ENCODE measurements around the gene CERS1. TPM values are rescaled to one million over a fixed set of nuclear protein-coding genes. Genes with fewer than 3 reads are reported as not detected.

The CERS1 gene
- total RNA-seq, 1 experiment from 2014 or later: 11.4 TPM

GRCh38 chr19:18869023-18869618, 26.8 kb downstream of the CERS1 start:
- peaks cover 41% of the 10 kb centered on the region for H3K36me3 ChIP-seq (ENCODE audit: insufficient read depth, low read length, poor library complexity, severe bottlenecking)
- TF ChIP-seq CTCF (conservative IDR thresholded peaks at IDR 0.05; ENCODE audit: low read depth, low read length): no peak
- TF ChIP-seq EZH2 (IDR thresholded peaks at IDR 0.05; ENCODE audit: borderline replicate concordance, low read depth, low read length, poor library complexity, severe bottlenecking): no peak
- H3K27ac ChIP-seq (ENCODE audit: low read depth, low read length, poor library complexity, severe bottlenecking): no peak overlapping the region
- CTCF ChIA-PET: no interaction called here
- no peaks in the 10 kb centered on the region for H3K4me1 ChIP-seq (ENCODE audit: insufficient read depth, low read length, poor library complexity, severe bottlenecking)
- BruUV-seq (replicated peaks): no TSS peak
- no peaks in the 10 kb centered on the region for H3K9me3 ChIP-seq (ENCODE audit: low read depth, low read length, poor library complexity, severe bottlenecking)
- H3K4me3 ChIP-seq (ENCODE audit: low read depth, low read length, poor library complexity, severe bottlenecking): no peak overlapping the region
- intact Hi-C loops (cut with micrococcal nuclease; ENCODE audit: unreplicated experiment): no loop called here
- POLR2A ChIA-PET (ENCODE audit: low non-redundant PET): no interaction called here
- no peak for DNase-seq (ENCODE audit: low spot score)
- no peaks in the 10 kb centered on the region for H3K27me3 ChIP-seq (replicated peaks; ENCODE audit: insufficient read depth, low read depth, low read length, poor library complexity)

DNA sequence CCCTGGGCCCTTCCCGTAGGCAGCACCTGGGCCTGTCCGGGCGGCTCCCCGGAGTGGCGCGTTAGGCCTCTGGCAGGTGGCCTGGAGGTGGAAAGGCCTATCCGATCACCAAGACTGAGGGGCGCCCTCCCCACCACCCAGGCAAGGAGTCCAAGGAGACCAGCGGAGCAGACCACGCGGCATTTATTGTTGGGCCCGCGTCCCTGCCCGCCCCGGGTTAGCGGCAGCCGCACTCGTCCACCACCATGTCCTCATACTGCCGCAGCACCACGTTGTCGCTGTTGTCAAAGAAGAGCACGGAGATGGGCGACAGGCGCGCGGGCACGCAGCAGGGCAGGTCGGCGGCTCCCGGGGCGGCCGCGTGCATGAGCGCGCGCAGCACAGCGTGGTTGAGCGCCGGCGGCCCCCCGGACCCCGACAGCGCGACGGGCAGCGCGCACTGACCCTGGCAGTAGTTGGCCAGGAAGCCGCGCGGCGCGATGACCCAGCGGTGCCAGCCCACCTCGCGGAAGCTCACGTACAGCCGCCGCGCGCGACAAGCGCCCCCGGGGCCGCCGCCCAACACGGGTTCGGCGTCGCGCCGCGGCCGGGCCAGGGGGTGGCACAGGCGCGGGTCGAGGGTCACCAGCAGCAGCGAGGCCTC, 27.5 kb downstream of the CERS1 start:
- POLR2A ChIA-PET (ENCODE audit: low non-redundant PET): no interaction called here

GRCh38 chr19:18867751-18868150, 28.2 kb downstream of the CERS1 start:
- BruUV-seq (replicated peaks): no TSS peak
- H3K27me3 ChIP-seq (replicated peaks; ENCODE audit: insufficient read depth, low read depth, low read length, poor library complexity): no peaks in the 10 kb centered on the region
- H3K4me3 ChIP-seq (ENCODE audit: low read depth, low read length, poor library complexity, severe bottlenecking): no peak overlapping the region
- POLR2A ChIA-PET (ENCODE audit: low non-redundant PET): interaction anchor here (0.7 kb wide), 1 partner anchor 90 kb away, joined by 3 read pairs; no protein-coding TSS in a partner anchor
- TF ChIP-seq EZH2 (IDR thresholded peaks at IDR 0.05; ENCODE audit: borderline replicate concordance, low read depth, low read length, poor library complexity, severe bottlenecking): no peak
- H3K36me3 ChIP-seq (ENCODE audit: insufficient read depth, low read length, poor library complexity, severe bottlenecking): peaks cover 55% of the 10 kb centered on the region
- CTCF ChIA-PET: interaction anchor here (1.4 kb wide), 1 partner anchor 9 kb away, joined by 3 read pairs; no protein-coding TSS in a partner anchor
- H3K4me1 ChIP-seq (ENCODE audit: insufficient read depth, low read length, poor library complexity, severe bottlenecking): no peaks in the 10 kb centered on the region
- no peaks in the 10 kb centered on the region for H3K9me3 ChIP-seq (ENCODE audit: low read depth, low read length, poor library complexity, severe bottlenecking)
- no peak overlapping the region for H3K27ac ChIP-seq (ENCODE audit: low read depth, low read length, poor library complexity, severe bottlenecking)
- intact Hi-C loops (cut with micrococcal nuclease; ENCODE audit: unreplicated experiment): no loop called here
- no peak for DNase-seq (ENCODE audit: low spot score)

More for the DNA sequence above, 27.5 kb downstream of the CERS1 start:
- TF ChIP-seq CTCF (conservative IDR thresholded peaks at IDR 0.05; ENCODE audit: low read depth, low read length) (no peak), EZH2 (IDR thresholded peaks at IDR 0.05; ENCODE audit: borderline replicate concordance, low read depth, low read length, poor library complexity, severe bottlenecking) (no peak)
- CTCF ChIA-PET: no interaction called here
- Histone ChIP-seq H3K4me1 (ENCODE audit: insufficient read depth, low read length, poor library complexity, severe bottlenecking) (no peaks in the 10 kb centered on the region), H3K4me3 (ENCODE audit: low read depth, low read length, poor library complexity, severe bottlenecking) (no peak overlapping the region), H3K36me3 (ENCODE audit: insufficient read depth, low read length, poor library complexity, severe bottlenecking) (peaks cover 47% of the 10 kb centered on the region), H3K27me3 (replicated peaks; ENCODE audit: insufficient read depth, low read depth, low read length, poor library complexity) (no peaks in the 10 kb centered on the region), H3K9me3 (ENCODE audit: low read depth, low read length, poor library complexity, severe bottlenecking) (no peaks in the 10 kb centered on the region), H3K27ac (ENCODE audit: low read depth, low read length, poor library complexity, severe bottlenecking) (no peak overlapping the region)
- intact Hi-C loops (cut with micrococcal nuclease; ENCODE audit: unreplicated experiment): no loop called here
- BruUV-seq (replicated peaks): no TSS peak
- no peak for DNase-seq (ENCODE audit: low spot score)
